Adrenal gland (tissue), 5 donors: ENCODE results near the gene RPL4.

Experiments used
- POLR2A ChIP-seq, 2 donors: fragments of 450-650 bp; IDR thresholded peaks; one replicate each; pipeline ENCODE4 v1.6.1; 2017; ENCODE audit warnings: antibody characterized with exemption in 2 of 2, mild to moderate bottlenecking in 2 of 2, moderate library complexity in 1 of 2
- TF ChIP-seq, protein P1 (sequence below), 6 experiments: fragments of 450-650 bp in 4 of 6; fragments of 200-600 bp in 2 of 6; sonication (generic) in 1 of 6; IDR thresholded peaks; 1 replicate in 5 of 6; 2 replicates in 1 of 6; pipeline versions ENCODE4 v1.5.1 to v1.8.0; 2016 to 2021; ENCODE audit warnings: antibody characterized with exemption in 6 of 6, mild to moderate bottlenecking in 2 of 6, moderate library complexity in 1 of 6
- donor health status: DM: no; HTN: no; CAD: no.

DNA sequence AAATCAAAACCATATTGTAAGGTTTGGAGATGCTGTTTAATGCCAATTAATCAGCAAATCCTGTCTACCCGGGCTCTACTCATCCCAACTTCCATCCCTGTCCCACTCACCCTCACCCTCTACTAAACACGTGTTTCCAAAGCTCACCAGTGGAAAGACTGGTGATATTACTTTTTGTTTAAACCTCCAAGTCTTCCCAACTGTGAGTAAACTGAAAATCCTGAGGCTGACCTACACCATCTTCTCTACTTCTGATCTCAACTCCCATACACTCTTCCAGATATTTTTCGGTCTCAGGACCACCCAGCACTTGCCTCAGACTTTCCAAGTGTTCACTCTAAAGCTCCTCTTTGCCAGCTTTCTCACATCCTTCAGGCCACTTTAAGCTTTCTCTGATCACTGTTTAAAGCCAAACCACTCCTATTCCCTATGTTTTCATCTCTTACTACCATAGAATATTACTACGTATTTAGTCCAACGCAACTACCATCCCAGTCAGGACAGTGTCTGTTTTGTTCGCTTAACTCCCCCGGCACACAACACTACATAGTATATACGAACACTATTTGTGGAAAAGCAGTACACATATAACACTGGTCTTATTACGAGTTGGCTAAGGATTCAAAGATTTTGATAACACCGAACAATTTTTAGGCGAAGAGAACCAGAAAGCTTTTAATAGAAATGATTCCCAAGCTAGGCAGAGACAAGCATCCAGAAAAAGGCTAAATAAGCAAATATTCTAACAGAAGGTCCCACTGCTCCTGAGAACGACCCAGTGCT, 684 bp downstream of the RPL4 start:
- TF ChIP-seq POLR2A (IDR thresholded peaks at IDR 0.05), result no peak
- TF ChIP-seq, protein P1, sequence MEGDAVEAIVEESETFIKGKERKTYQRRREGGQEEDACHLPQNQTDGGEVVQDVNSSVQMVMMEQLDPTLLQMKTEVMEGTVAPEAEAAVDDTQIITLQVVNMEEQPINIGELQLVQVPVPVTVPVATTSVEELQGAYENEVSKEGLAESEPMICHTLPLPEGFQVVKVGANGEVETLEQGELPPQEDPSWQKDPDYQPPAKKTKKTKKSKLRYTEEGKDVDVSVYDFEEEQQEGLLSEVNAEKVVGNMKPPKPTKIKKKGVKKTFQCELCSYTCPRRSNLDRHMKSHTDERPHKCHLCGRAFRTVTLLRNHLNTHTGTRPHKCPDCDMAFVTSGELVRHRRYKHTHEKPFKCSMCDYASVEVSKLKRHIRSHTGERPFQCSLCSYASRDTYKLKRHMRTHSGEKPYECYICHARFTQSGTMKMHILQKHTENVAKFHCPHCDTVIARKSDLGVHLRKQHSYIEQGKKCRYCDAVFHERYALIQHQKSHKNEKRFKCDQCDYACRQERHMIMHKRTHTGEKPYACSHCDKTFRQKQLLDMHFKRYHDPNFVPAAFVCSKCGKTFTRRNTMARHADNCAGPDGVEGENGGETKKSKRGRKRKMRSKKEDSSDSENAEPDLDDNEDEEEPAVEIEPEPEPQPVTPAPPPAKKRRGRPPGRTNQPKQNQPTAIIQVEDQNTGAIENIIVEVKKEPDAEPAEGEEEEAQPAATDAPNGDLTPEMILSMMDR (IDR thresholded peaks at IDR 0.05), result no peak
